Endothelial cell of umbilical vein (primary cell): ENCODE measurements around the gene ANXA11. TPM values are rescaled to one million over a fixed set of nuclear protein-coding genes. Genes with fewer than 3 reads are reported as not detected.

ENCODE experiments used
- BruUV-seq: library from RNA; stranded (reverse); fragments of 400-500 nt; replicated peaks from 2 replicates; lab custom pipeline; 2021; lab: Mats Ljungman, UMichigan
- CTCF ChIA-PET: fragments of 300-600, 350-600 bp; sonication (Branson Sonifier 250); formaldehyde crosslinking; loops from one replicate; lab custom pipeline; 2021; ENCODE audit warnings: antibody characterized with exemption, inconsistent platforms; lab: Charles Lee
- POLR2A ChIA-PET: fragments of 300-600, 350-600 bp; sonication (Branson Sonifier 250); formaldehyde crosslinking; loops from one replicate; lab custom pipeline; 2021; ENCODE audit warnings: antibody characterized with exemption, inconsistent platforms; lab: Charles Lee
- DNase-seq: peaks from one replicate; pipeline ENCODE4 v3.0.0-alpha.2; 2011; ENCODE audit warnings: low read depth, low spot score
- FAIRE-seq: peaks from 2 replicates; lab custom pipeline; 2011; peaks lifted over from hg19 to GRCh38; lab: Jason Lieb, UNC
- H2AFZ ChIP-seq: 2 replicates; pipeline ENCODE4 v1.6.0; 2012; ENCODE audit warnings: low read depth, low read length, control low read depth, inconsistent platforms
- H3K27ac ChIP-seq: 2 replicates; pipeline ENCODE4 v1.5.1; 2011; ENCODE audit warnings: low read depth, mild to moderate bottlenecking, control low read depth, low read length, moderate library complexity; ENCODE audit not compliant: insufficient read depth
- H3K27me3 ChIP-seq, 2 experiments: 2 replicates each; pipeline versions ENCODE4 v1.6.0 to v1.6.1; 2011; ENCODE audit warnings: low read length in 2 of 2, mixed read lengths in 1 of 2; ENCODE audit not compliant: control insufficient read depth in 2 of 2, insufficient read depth in 2 of 2
- H3K36me3 ChIP-seq, 2 experiments: 2 replicates in 1 of 2; 3 replicates in 1 of 2; pipeline ENCODE4 v1.5.1; 2011; ENCODE audit warnings: low read length in 2 of 2, mild to moderate bottlenecking in 1 of 2, moderate library complexity in 1 of 2; ENCODE audit not compliant: control insufficient read depth in 2 of 2, insufficient read depth in 2 of 2; ENCODE audit errors: extremely low read depth in 1 of 2
- H3K4me1 ChIP-seq: 3 replicates; pipeline ENCODE4 v1.5.1; 2011; ENCODE audit warnings: mild to moderate bottlenecking, low read length; ENCODE audit not compliant: control insufficient read depth, insufficient read depth; ENCODE audit errors: extremely low read depth
- H3K4me2 ChIP-seq: 2 replicates; pipeline ENCODE4 v1.6.1; 2011; ENCODE audit warnings: low read length, control low read depth, mixed read lengths; ENCODE audit not compliant: insufficient read depth
- H3K4me3 ChIP-seq, 3 experiments: fragments of 200-600 bp in 1 of 3; sonication (generic), shearing (Covaris generic) in 1 of 3; replicated peaks in 1 of 3; 2 replicates each; pipeline ENCODE4 v1.5.1; 2011 to 2016; ENCODE audit warnings: control low read depth in 3 of 3, low read length in 3 of 3, mild to moderate bottlenecking in 2 of 3, inconsistent platforms in 1 of 3, low read depth in 1 of 3, moderate library complexity in 1 of 3; ENCODE audit not compliant: insufficient read depth in 1 of 3
- H3K79me2 ChIP-seq: 2 replicates; pipeline ENCODE4 v1.6.0; 2012; ENCODE audit warnings: low read length, inconsistent platforms; ENCODE audit not compliant: control insufficient read depth, insufficient read depth
- H3K9ac ChIP-seq: replicated peaks from 2 replicates; pipeline ENCODE3; 2011; ENCODE audit warnings: low read length, control low read depth; ENCODE audit not compliant: insufficient read depth; ENCODE audit errors: extremely low read depth
- H3K9me1 ChIP-seq: replicated peaks from 3 replicates; pipeline ENCODE4 v1.6.0; 2011; ENCODE audit warnings: mild to moderate bottlenecking, low read length; ENCODE audit not compliant: control insufficient read depth, insufficient read depth; ENCODE audit errors: extremely low read depth
- H3K9me3 ChIP-seq: replicated peaks from 2 replicates; pipeline ENCODE4 v1.5.1; 2012; ENCODE audit warnings: low read length, inconsistent platforms; ENCODE audit not compliant: control insufficient read depth, insufficient read depth
- H4K20me1 ChIP-seq: replicated peaks from 2 replicates; pipeline ENCODE3; 2011; ENCODE audit warnings: mild to moderate bottlenecking, low read length; ENCODE audit not compliant: control insufficient read depth, insufficient read depth; ENCODE audit errors: extremely low read depth
- CTCF ChIP-seq, 2 donors: IDR thresholded peaks; 1 replicate in 1 of 2; 2 replicates in 1 of 2; pipeline ENCODE4 v1.5.1; 2011; ENCODE audit warnings: low read length in 2 of 2, mild to moderate bottlenecking in 2 of 2, moderate library complexity in 2 of 2, control low read depth in 1 of 2, inconsistent platforms in 1 of 2, low read depth in 1 of 2; ENCODE audit not compliant: insufficient read depth in 1 of 2; ENCODE audit errors: extremely low read depth in 1 of 2
- EZH2 ChIP-seq: IDR thresholded peaks from 2 replicates; pipeline ENCODE4 v1.6.1; 2012; ENCODE audit warnings: borderline replicate concordance, low read depth, mild to moderate bottlenecking, moderate library complexity, low read length, inconsistent platforms; ENCODE audit not compliant: severe bottlenecking
- FOS ChIP-seq: IDR thresholded peaks from 2 replicates; pipeline ENCODE4 v1.6.1; 2011; ENCODE audit warnings: mild to moderate bottlenecking, low read length, moderate library complexity, borderline replicate concordance; ENCODE audit not compliant: insufficient read depth
- GATA2 ChIP-seq: IDR thresholded peaks from 2 replicates; pipeline ENCODE4 v1.7.0; 2011; ENCODE audit warnings: low read depth, mild to moderate bottlenecking, moderate library complexity, mixed read lengths, low read length; ENCODE audit not compliant: insufficient read length, insufficient read depth
- JUN ChIP-seq: IDR thresholded peaks from 2 replicates; pipeline ENCODE4 v1.6.1; 2011; ENCODE audit warnings: borderline replicate concordance, low read depth; ENCODE audit not compliant: insufficient read length, insufficient read depth
- MAX ChIP-seq: IDR thresholded peaks from 2 replicates; pipeline ENCODE4 v1.6.1; 2011; ENCODE audit not compliant: insufficient read depth, insufficient read length
- MYC ChIP-seq: IDR thresholded peaks from one replicate; pipeline ENCODE4 v1.6.1; 2011; ENCODE audit warnings: mild to moderate bottlenecking, low read depth, low read length
- POLR2A ChIP-seq: IDR thresholded peaks from 2 replicates; pipeline ENCODE4 v1.6.1; 2012; ENCODE audit warnings: low read depth, mild to moderate bottlenecking, control low read depth, low read length
- POLR2AphosphoS5 ChIP-seq: IDR thresholded peaks from 2 replicates; pipeline ENCODE4 v1.6.1; 2012; ENCODE audit warnings: low read depth, mild to moderate bottlenecking, control low read depth, low read length, moderate library complexity; ENCODE audit not compliant: insufficient read depth
- dilution Hi-C: fragments of 300-500 bp; cut with MboI; formaldehyde crosslinking; loops from one replicate; pipeline ENCODE4 v1.15.0; 2019; ENCODE audit warnings: low sequenced_read_pairs; ENCODE audit not compliant: extremely low pct_ligation_motif_present
- intact Hi-C: fragments of 100-400 bp; cut with micrococcal nuclease; formaldehyde crosslinking; loops from one replicate; pipeline ENCODE4 v1.10.0; 2022
- polyA plus RNA-seq, 4 experiments: library from polyadenylated mRNA; depleted of rRNA in 3 of 4; stranded (reverse) in 3 of 4; unstranded in 1 of 4; fragments of >200 nt; gene quantifications; 2 replicates each; pipeline versions ENCODE4 v1.2.1 to v1.2.3, GENCODE V29; 2011 to 2012; ENCODE audit warnings: missing spikeins in 1 of 4
- total RNA-seq: library from RNA; stranded (reverse); gene quantifications from 2 replicates; pipeline ENCODE4 v1.2.3, GENCODE V29; 2021

The ANXA11 gene
- total and polyA plus RNA-seq, 2 donors (not counting 3 experiments of a cell fraction or from before 2014, with no cell fraction given), result 59.2 to 143 TPM

GRCh38 chr10:80140251-80140650, 65.1 kb downstream of the ANXA11 start:
- H3K9me1 ChIP-seq, result no peaks in the 10 kb centered on the region
- H3K9me3 ChIP-seq, result no peaks in the 10 kb centered on the region
- no peak overlapping the region for H3K27ac ChIP-seq
- POLR2A ChIA-PET, result no interaction called here
- CTCF ChIA-PET, result interaction anchor here (0.7 to 9.1 kb wide), 3 partner anchors 12 to 81 kb away, joined by 3 to 320 read pairs (median 3); no protein-coding TSS in a partner anchor
- dilution Hi-C loops (no loop called here), intact Hi-C loops (no loop called here)
- H3K4me1 ChIP-seq, result peaks cover 4% of the 10 kb centered on the region
- H4K20me1 ChIP-seq, result no peaks in the 10 kb centered on the region
- TF ChIP-seq JUN, result no peak
- no peak for TF ChIP-seq FOS
- no peak for TF ChIP-seq MYC
- no peak for TF ChIP-seq MAX
- no peak for TF ChIP-seq POLR2A
- TF ChIP-seq POLR2AphosphoS5, result no peak
- TF ChIP-seq CTCF (IDR thresholded peaks at IDR 0.05; ENCODE audit: extremely low read depth in 1 of 2, insufficient read depth in 1 of 2, low read depth in 1 of 2, low read length in 2 of 2), result no peak
- no peak for TF ChIP-seq EZH2
- TF ChIP-seq GATA2, result no peak
- H3K79me2 ChIP-seq, result no peaks in the 10 kb centered on the region
- H3K27me3 ChIP-seq, result no peaks in the 10 kb centered on the region
- no TSS peak for BruUV-seq
- no peak overlapping the region for H3K9ac ChIP-seq
- no peak for FAIRE-seq
- no peak for DNase-seq
- H3K4me2 ChIP-seq, result no peak overlapping the region
- no peak overlapping the region for H3K4me3 ChIP-seq
- no peak overlapping the region for H2AFZ ChIP-seq
- no peaks in the 10 kb centered on the region for H3K36me3 ChIP-seq
